Prostate gland (tissue), 2 donors: Measurements from ENCODE around the gene LIF.

Source experiments
- CTCF ChIP-seq, 4 experiments: fragments of 200-600 bp in 2 of 4; fragments of 450-650 bp in 2 of 4; sonication (generic) in 2 of 4; IDR thresholded peaks; 1 replicate in 3 of 4; 2 replicates in 1 of 4; pipeline ENCODE4 v1.5.1; 2016 to 2019; ENCODE audit warnings: antibody characterized with exemption in 4 of 4, mild to moderate bottlenecking in 2 of 4, moderate library complexity in 2 of 4
- POLR2A ChIP-seq: fragments of 450-650 bp; IDR thresholded peaks from one replicate; pipeline ENCODE4 v1.6.1; 2016; ENCODE audit warnings: antibody characterized with exemption, mild to moderate bottlenecking
- POLR2AphosphoS5 ChIP-seq: sonication (generic); formaldehyde crosslinking; IDR thresholded peaks from one replicate; pipeline ENCODE4 v1.6.1; 2017; ENCODE audit warnings: antibody characterized with exemption

- TF ChIP-seq POLR2AphosphoS5, result no peak
- TF ChIP-seq POLR2A, result no peak
- TF ChIP-seq CTCF (IDR thresholded peaks at IDR 0.05), result no peak
These were observed 49.0 kb upstream of the LIF start for GRCh38 chr22:30295576-30295975.
